T-helper 2 cell treated with Interferon-gamma antibody and Interleukin-4, amounts not matched to agents 5 μg/mL and 100 μg/mL, for 36 hours (primary cell): ENCODE results near the gene GPR55.

Experiments
- DNase-seq: peaks from one replicate; pipeline ENCODE4 v3.0.0; 2021; ENCODE audit warnings: low spot score
- H3K27ac Mint-ChIP-seq: one replicate; pipeline ENCODE4 v1.8.0; 2021; ENCODE audit warnings: mild to moderate bottlenecking, mixed read lengths
- H3K27me3 Mint-ChIP-seq: one replicate; pipeline ENCODE4 v1.8.0; 2021; ENCODE audit warnings: low read depth, mixed read lengths
- H3K36me3 Mint-ChIP-seq: one replicate; pipeline ENCODE4 v1.8.0; 2021; ENCODE audit warnings: low read depth, mixed read lengths
- H3K4me1 Mint-ChIP-seq: one replicate; pipeline ENCODE4 v1.8.0; 2021; ENCODE audit warnings: low read depth, mixed read lengths
- H3K4me3 Mint-ChIP-seq: one replicate; pipeline ENCODE4 v1.8.0; 2022; ENCODE audit warnings: mild to moderate bottlenecking, moderate library complexity, mixed read lengths
- H3K9me3 Mint-ChIP-seq: one replicate; pipeline ENCODE4 v1.8.0; 2021; ENCODE audit warnings: mixed read lengths

Gene GPR55

GRCh38 chr2:230889911-230890601 is 35.0 kb downstream of the GPR55 start:
- H3K4me1 Mint-ChIP-seq: peaks cover 9% of the 10 kb centered on the region
- DNase-seq: no peak
- H3K27me3 Mint-ChIP-seq: peaks cover 27% of the 10 kb centered on the region
- no peak overlapping the region for H3K4me3 Mint-ChIP-seq
- no peak overlapping the region for H3K27ac Mint-ChIP-seq
- no peaks in the 10 kb centered on the region for H3K36me3 Mint-ChIP-seq
- H3K9me3 Mint-ChIP-seq: no peaks in the 10 kb centered on the region

DNA sequence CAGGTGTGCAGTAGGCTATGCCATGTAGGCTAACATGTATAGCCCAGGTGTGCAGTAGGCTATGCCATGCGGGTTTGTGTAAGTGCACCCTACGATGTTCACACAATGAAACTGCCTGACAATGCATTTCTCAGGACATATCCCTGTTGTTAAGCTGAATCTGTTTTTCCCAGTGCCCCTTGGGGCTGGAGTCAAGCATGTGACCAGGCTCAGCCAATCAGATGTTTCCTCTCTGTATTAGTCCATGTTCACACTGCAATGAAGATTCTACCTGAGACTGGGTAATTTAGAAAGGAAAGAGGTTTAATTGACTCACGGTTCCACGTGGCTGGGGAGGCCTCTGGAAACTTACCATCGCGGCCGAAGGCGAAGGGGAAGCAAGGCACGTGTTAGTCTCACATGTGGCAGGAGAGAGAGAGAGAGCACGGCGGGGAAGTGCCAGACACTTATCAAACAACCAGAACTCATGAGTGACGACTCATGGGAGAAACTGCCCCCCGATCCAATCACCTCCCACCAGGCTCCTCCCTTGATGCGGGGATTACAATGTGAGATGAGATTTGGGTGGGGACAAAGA is 36.1 kb downstream of the GPR55 start:
- no peak overlapping the region for H3K4me3 Mint-ChIP-seq
- H3K36me3 Mint-ChIP-seq: no peaks in the 10 kb centered on the region
- peaks cover 7% of the 10 kb centered on the region for H3K4me1 Mint-ChIP-seq
- DNase-seq: no peak
- H3K27me3 Mint-ChIP-seq: peaks cover 29% of the 10 kb centered on the region
- H3K9me3 Mint-ChIP-seq: no peaks in the 10 kb centered on the region
- no peak overlapping the region for H3K27ac Mint-ChIP-seq

DNA sequence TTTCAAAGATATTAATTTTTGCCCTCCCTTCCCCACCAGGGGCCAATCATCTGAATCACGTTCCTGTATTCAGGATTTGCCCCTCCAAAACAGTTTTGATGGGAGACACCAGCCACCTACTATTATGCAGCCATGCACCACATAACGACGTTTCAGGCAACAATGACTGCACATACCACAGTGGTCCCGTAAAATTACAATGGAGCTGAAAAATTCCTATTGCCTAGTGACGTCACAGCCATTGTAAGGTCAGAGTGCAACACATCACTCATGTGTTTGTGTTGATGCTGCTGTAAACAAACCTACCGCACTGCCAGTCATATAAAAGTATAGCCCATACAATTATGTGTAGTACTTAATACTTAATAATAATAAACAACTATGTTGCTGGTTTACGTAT is 37.7 kb downstream of the GPR55 start:
- Mint-ChIP-seq H3K36me3 (no peaks in the 10 kb centered on the region), H3K4me3 (no peak overlapping the region), H3K27ac (no peak overlapping the region), H3K9me3 (no peaks in the 10 kb centered on the region), H3K4me1 (peaks cover 7% of the 10 kb centered on the region), H3K27me3 (peaks cover 25% of the 10 kb centered on the region)
- DNase-seq: no peak

DNA sequence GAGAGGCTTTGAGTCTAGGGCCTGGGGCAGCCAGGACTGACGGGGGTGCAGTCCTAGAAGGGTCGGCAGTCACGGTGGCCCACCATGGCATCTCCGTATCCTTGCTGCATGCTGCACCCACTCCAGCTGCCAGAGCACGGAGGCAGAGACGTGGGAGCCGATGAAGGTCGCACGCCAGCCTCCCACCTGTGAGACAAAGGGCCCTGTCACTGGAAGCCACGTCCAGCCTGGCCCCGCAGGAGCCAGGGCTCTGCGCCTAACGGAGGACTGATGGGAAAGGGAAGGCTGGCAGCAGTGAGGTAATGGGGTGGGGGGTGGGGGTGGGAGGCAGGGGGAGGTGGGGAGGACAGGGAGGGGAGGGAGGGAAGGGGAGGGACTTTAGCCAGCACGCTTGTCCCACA is 38.4 kb downstream of the GPR55 start:
- H3K27me3 Mint-ChIP-seq: peaks cover 27% of the 10 kb centered on the region
- no peak overlapping the region for H3K4me3 Mint-ChIP-seq
- H3K9me3 Mint-ChIP-seq: no peaks in the 10 kb centered on the region
- no peaks in the 10 kb centered on the region for H3K36me3 Mint-ChIP-seq
- no peak for DNase-seq
- H3K27ac Mint-ChIP-seq: no peak overlapping the region
- H3K4me1 Mint-ChIP-seq: peaks cover 7% of the 10 kb centered on the region

- Mint-ChIP-seq H3K27me3 (peaks cover 24% of the 10 kb centered on the region), H3K36me3 (no peaks in the 10 kb centered on the region), H3K27ac (no peak overlapping the region), H3K4me1 (peaks cover 3% of the 10 kb centered on the region), H3K9me3 (no peaks in the 10 kb centered on the region), H3K4me3 (no peak overlapping the region)
- DNase-seq: no peak
Observed at GRCh38 chr2:230886206-230886605, 38.8 kb downstream of the GPR55 start.

- Mint-ChIP-seq H3K27ac (no peak overlapping the region), H3K27me3 (peaks cover 19% of the 10 kb centered on the region), H3K4me1 (peaks cover 3% of the 10 kb centered on the region), H3K4me3 (no peak overlapping the region), H3K36me3 (no peaks in the 10 kb centered on the region), H3K9me3 (no peaks in the 10 kb centered on the region)
- no peak for DNase-seq
Observed at GRCh38 chr2:230885463-230886130, 39.4 kb downstream of the GPR55 start.

- H3K4me1 Mint-ChIP-seq: peaks cover 3% of the 10 kb centered on the region
- H3K36me3 Mint-ChIP-seq: no peaks in the 10 kb centered on the region
- no peak overlapping the region for H3K4me3 Mint-ChIP-seq
- H3K27ac Mint-ChIP-seq: no peak overlapping the region
- DNase-seq: no peak
- peaks cover 14% of the 10 kb centered on the region for H3K27me3 Mint-ChIP-seq
- no peaks in the 10 kb centered on the region for H3K9me3 Mint-ChIP-seq
Observed at GRCh38 chr2:230881840-230882239, 43.2 kb downstream of the GPR55 start.

DNA sequence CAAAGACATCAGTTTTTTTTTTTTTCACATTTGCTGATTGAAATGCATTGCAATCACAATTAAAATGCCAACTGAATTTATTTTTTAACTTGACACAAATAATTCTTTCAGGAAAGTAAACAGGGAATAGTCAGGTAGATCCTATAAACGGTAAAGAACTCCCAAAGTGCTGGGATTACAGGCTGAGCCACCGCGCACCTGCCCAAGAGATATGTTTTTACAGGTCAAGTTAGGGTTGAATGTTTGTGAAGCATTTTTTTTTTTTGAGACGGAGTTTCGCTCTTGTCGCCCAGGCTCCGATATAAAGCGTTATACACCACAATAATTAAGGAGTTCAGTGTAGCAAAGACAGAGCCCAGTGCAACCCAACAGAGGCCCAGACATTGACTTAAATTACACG is 45.2 kb downstream of the GPR55 start:
- no peak for DNase-seq
- H3K4me1 Mint-ChIP-seq: no peaks in the 10 kb centered on the region
- no peaks in the 10 kb centered on the region for H3K9me3 Mint-ChIP-seq
- no peak overlapping the region for H3K27ac Mint-ChIP-seq
- no peak overlapping the region for H3K4me3 Mint-ChIP-seq
- peaks cover 14% of the 10 kb centered on the region for H3K27me3 Mint-ChIP-seq
- H3K36me3 Mint-ChIP-seq: no peaks in the 10 kb centered on the region

GRCh38 chr2:230879271-230879882 is 45.7 kb downstream of the GPR55 start:
- H3K27ac Mint-ChIP-seq: no peak overlapping the region
- H3K36me3 Mint-ChIP-seq: no peaks in the 10 kb centered on the region
- H3K27me3 Mint-ChIP-seq: peaks cover 14% of the 10 kb centered on the region
- H3K4me1 Mint-ChIP-seq: no peaks in the 10 kb centered on the region
- no peak for DNase-seq
- H3K9me3 Mint-ChIP-seq: no peaks in the 10 kb centered on the region
- no peak overlapping the region for H3K4me3 Mint-ChIP-seq

GRCh38 chr2:230878599-230879188 is 46.3 kb downstream of the GPR55 start:
- Mint-ChIP-seq H3K27me3 (peaks cover 10% of the 10 kb centered on the region), H3K27ac (no peak overlapping the region), H3K9me3 (no peaks in the 10 kb centered on the region), H3K4me3 (no peak overlapping the region), H3K36me3 (no peaks in the 10 kb centered on the region), H3K4me1 (no peaks in the 10 kb centered on the region)
- DNase-seq: no peak

DNA sequence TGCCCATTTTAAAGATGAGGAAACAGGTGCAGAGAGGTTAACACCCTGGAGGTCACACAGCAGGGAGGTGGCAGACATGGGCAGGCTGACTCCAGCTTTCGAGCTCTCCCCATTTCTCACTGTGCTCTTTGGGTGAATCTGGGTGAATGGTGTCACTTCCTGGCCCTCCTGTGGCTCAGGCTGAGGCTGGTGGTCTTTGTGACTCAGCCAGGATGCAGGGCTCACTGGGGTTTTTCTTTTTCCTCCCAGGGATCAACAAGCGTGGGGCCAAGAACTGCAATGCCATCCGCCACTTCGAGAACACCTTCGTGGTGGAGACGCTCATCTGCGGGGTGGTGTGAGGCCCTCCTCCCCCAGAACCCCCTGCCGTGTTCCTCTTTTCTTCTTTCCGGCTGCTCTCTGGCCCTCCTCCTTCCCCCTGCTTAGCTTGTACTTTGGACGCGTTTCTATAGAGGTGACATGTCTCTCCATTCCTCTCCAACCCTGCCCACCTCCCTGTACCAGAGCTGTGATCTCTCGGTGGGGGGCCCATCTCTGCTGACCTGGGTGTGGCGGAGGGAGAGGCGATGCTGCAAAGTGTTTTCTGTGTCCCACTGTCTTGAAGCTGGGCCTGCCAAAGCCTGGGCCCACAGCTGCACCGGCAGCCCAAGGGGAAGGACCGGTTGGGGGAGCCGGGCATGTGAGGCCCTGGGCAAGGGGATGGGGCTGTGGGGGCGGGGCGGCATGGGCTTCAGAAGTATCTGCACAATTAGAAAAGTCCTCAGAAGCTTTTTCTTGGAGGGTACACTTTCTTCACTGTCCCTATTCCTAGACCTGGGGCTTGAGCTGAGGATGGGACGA is 47.1 kb downstream of the GPR55 start:
- no peaks in the 10 kb centered on the region for H3K4me1 Mint-ChIP-seq
- no peak overlapping the region for H3K4me3 Mint-ChIP-seq
- no peak for DNase-seq
- no peaks in the 10 kb centered on the region for H3K9me3 Mint-ChIP-seq
- no peak overlapping the region for H3K27ac Mint-ChIP-seq
- peaks cover 5% of the 10 kb centered on the region for H3K27me3 Mint-ChIP-seq
- H3K36me3 Mint-ChIP-seq: no peaks in the 10 kb centered on the region

DNA sequence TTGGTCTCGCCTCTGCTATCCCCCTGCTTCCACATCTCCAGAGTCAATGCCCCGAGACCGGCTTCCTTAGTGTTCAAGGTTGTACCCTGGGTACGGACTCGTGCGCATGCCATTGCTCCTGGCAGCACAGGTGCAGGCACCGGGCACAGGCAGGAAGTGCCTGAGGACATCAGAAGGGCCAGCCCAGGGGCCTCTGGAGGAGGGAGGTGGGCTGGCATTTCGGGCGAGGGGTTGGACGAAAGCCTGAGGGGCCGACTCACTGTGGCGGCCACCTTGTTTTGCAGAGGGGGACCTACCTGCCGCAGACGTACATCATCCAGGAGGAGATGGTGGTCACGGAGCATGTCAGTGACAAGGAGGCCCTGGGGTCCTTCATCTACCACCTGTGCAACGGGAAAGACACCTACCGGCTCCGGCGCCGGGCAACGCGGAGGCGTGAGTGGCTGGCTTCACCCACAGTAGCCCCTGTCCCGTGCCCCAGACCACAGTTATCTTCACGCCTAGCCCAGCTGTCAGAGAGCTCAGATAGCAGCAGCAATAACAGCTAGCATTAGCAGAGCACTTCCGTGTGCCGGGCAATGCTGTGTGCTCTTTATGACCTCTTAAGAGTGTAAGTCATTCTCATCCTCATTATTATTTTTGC is 47.8 kb downstream of the GPR55 start:
- Mint-ChIP-seq H3K4me3 (no peak overlapping the region), H3K4me1 (no peaks in the 10 kb centered on the region)

More for the DNA sequence above, 47.8 kb downstream of the GPR55 start:
- no peak for DNase-seq
- no peaks in the 10 kb centered on the region for H3K9me3 Mint-ChIP-seq
- H3K27me3 Mint-ChIP-seq: peaks cover 5% of the 10 kb centered on the region
- H3K27ac Mint-ChIP-seq: no peak overlapping the region
- no peaks in the 10 kb centered on the region for H3K36me3 Mint-ChIP-seq
